Effector CD4-positive, alpha-beta T cell (primary cell): ENCODE measurements around the gene ZNF488.

Experiments
- DNase-seq: peaks from one replicate; pipeline ENCODE4 v3.0.0-alpha.2; 2020

Gene ZNF488

DNA sequence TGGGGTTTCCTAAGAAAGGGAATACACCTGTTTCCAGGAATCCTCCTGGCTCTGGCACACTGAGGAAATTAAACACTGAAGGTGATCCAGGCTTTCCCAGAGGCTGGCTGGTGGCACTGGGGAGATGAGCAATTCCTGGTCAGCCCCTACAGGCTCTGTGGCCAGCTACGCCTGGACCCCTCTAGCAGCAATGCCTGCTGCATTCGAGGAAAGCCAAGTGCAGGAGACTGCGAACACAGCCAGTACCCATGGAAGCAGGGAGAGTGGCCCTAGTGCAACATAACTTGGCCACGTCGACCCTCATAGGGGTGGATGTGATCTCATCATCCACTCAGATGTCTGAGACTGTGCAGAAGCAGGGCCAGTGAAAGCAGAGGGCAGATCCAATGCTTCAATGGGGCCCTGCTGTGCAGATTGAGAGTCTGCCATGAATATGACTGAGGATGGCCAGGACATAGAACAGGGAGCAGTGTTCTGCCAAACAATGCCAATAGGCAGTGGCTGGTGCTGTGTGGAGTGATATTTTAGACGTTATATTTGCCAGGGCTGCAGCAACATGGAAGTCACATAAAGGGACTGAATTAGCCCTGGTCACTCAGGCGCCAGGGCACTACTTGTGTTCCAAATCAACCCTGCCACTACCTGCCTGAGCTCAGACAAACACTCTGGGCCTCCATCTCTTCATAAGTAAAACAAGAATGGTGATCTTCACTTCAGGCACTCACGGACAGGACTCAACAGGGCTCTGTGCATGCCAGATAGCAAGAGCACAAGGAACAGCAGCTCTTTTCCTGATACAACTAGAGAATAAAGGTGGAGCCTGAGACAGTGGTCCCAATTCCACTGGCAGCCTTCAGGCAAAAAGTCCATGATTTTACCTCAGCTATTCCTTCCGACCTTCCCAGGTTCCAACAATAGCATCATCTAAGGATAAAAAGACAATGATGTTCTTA, 2.4 kb downstream of the ZNF488 start:
- no peak for DNase-seq

DNA sequence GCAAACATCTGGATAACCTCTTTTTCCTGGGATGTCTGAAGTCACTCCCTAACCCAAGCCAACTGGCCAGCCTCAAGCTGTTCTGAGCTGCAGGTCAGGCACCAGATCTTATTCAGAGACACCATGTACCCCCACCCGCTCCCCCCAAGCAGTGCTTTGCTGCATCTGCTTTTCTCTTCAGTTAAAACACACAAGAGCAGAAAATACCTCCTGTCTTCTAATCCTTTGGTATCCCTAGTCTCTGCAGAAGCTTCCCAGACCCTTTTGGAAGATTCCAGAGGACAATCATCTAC, 3.0 kb downstream of the ZNF488 start:
- no peak for DNase-seq

DNA sequence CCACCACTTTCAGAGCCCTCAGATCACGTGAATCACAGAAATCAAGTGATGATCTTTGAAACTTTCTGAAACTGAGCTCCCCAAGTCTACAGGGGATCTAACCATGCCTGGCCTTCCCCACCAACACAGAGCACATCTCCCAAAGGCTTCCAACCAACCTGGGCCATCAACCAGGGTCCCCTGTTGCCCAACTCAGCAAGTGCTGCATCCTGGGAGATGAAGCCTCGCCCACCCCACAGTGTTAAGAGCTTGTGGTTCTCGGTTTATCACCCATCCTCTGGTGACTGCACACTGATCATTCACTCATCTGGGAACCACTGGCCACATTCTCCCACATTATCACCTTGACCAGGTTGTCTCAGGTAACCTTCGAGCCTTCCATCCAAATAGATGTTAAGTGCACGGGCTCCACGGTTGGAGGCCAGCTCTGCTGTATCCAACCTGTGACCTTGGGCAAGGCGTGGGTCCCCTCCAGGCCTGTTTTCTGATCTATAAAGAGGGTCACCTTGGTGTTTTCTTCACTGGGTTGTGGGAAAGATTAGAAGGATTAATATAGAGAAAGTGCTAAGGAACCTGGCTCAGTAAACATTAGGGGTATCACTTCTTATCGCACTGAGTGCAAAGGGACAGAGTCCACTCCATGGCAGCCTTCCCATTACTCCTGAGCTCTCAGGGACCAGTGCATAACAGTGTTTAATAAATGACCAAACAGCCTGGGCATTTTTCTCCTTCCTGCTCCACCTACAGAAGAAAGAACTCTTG, 3.6 kb downstream of the ZNF488 start:
- DNase-seq = no peak

DNA sequence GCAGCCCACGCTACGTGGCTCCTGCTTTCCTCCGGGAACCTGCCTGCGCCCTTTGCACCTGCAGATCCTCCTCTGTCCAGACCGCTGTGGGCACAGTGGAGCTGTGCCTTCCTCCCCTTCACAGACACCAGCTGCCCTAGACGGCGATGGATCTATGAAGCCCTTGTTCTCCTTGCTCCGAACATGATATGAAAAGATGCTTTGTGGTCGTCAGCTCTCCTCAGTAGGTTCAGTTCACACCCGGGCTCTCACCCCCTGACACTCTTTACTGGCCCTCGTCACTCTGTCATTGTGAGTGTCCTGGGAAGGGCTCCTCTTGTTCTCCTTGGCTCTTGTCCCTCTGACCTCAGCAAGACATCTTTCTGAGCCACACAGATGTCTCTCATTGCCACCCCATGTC, 4.2 kb downstream of the ZNF488 start:
- no peak for DNase-seq

DNA sequence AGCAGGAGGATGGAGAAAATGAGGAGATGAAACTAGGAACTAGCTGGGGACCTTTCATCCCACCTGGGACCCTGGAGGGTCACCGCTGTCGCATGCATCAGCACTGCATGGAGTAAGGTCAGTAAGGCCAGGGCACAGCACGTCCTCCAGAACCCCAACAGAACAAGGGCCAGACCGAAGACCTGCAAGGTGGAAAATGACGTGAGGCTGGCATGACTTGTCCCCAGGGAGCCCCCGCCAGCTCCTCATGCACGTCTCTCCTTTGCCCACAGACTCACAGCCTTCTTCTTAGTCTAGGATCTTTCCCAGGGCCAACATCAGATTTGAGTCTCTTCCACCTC, 4.7 kb downstream of the ZNF488 start:
- no peak for DNase-seq

DNA sequence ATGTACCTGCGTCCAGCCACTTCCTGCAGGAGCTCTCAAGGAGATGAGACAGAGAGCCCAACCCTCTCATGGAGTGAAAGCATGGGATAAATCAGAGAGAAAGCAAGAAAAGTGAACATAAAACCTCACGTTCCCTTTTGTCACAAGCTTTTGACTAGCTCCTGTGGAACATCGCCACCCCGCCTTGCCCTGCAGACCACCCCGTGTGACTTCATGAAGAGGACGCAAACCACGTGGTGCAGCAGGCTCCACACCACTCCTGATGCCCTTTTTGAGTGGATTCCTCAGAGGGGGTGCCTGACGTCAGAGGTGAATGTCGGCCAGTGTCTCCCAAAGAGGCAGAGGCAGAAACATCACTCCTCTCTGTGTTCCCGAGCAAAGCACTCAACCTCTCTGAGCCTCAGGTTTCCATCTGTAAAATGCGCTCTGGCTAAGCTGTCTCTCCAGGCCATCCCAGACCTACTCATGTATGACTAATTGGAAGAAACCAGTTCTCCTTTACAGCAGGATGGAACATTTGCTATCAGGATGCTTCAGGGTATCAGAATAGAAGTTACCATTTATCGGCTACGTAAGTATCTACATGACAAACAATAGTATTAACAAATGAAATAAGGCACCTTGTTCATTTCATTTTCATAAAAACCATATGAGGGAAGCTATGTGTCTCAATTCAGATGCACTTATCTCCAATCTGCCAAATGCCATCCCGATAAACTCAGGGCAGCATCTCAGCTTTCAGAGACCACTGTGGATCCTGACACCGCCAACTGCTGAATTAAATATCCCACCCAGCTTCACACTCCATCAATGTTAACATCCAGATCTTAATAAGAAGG, 5.3 kb downstream of the ZNF488 start:
- no peak for DNase-seq

DNA sequence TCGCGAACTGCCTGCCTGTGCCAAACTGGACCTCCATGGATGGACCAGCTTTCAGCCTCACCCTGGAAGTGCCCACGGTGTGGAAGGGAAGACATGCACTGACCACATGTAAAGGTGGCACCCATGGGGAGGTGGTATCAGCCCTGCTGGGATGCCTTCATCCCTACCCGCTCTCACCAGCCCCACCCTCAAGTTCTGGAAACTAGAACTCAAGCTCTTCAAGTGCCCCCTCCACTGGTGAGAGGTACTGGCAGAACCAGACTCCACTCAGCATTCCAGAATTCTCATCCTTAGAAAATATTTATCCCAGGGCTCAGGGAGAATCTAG, 5.9 kb downstream of the ZNF488 start:
- no peak for DNase-seq

DNA sequence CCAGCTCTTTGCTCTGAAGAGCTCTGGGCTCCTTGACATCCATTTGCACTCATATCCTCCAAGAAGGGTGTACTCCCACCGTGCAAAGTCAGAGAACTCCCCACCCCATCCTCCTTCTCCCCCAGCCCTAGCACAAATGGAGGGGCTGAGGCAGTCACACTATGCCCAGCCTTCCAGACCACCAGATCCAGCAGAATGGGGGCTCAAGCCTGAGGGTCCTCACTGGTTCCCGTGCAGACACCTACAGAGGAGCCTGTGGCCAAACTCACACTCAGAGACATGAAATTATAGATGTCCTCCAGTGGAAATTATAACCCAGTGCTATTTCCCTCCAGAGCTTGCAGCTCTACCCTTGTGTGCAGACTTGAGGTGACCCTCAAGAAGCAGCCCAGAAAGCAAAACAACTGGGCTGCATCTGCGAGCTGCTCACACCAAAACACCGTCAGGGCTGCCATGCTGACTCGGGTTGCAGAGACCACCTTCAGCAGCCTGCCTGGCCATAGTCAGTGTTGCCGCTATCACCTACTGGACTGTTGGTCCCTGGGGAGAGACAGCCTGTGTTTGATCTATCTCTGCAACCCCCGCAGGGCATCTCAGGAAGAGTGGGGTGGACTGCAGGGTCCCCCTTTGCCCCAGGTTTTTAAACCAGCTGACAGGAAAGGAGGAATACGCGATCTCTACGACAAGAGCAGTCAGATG, 7.4 kb downstream of the ZNF488 start:
- no peak for DNase-seq

DNA sequence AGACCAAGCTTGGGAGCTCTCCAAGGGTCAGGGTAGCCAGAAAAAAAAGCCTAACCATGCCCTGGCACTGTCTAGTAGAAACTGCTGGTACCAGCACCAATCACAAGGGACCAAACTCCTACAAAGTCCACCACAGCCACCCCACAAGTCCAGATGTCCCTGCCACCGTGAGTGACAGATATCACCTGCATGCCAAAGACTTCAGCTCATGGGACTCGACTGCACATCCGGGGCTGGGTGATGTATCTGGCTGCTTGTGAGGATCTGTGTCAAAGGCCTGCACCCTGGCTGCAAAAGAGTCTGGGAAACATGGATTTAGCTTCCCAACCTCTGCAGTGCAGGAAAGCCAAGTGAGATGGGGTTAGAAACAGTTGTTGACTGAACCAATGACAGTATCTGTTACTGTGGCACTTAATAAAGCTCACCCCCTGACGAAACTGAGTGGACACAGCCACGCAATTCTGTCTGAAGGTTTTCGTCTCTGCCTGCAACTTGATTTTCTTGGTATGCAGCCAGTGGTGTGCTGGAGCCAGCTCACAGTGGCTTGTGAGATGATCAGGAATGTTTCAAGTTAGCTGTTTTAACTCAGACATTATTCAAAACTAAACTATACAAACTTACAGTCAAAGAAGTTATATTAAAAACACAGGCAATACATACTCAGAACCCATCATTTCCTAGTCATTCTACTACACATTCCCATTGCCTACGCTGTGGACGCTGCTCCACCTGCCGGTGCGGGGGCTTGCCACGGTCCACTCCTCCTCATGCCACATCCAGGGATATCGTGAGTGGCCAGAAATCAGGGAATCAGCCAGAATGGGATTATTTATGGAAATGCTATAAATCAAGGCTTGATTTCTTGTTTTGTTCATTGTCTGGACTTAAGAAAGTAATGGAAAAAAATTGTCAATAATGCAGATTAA, 9.2 kb downstream of the ZNF488 start:
- no peak for DNase-seq

DNA sequence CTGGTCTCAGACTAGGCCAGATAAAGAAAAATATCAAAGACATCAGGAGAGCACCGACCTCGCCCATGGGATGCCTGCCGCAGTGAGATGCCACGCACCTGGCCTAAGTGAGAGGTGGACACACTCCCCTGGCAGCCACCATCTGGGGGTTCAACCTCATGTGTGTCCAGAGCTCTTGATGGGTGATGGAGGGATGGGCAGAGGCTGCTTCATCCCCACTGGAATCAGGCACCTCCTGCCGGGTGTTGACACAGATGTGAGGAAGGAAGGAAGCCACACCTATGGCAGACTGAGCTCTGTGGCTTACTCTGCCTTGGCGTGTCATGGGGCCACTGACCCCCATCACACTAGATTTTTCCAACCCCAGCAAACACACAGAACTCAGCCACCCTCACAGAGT, 11.4 kb downstream of the ZNF488 start:
- DNase-seq = no peak

DNA sequence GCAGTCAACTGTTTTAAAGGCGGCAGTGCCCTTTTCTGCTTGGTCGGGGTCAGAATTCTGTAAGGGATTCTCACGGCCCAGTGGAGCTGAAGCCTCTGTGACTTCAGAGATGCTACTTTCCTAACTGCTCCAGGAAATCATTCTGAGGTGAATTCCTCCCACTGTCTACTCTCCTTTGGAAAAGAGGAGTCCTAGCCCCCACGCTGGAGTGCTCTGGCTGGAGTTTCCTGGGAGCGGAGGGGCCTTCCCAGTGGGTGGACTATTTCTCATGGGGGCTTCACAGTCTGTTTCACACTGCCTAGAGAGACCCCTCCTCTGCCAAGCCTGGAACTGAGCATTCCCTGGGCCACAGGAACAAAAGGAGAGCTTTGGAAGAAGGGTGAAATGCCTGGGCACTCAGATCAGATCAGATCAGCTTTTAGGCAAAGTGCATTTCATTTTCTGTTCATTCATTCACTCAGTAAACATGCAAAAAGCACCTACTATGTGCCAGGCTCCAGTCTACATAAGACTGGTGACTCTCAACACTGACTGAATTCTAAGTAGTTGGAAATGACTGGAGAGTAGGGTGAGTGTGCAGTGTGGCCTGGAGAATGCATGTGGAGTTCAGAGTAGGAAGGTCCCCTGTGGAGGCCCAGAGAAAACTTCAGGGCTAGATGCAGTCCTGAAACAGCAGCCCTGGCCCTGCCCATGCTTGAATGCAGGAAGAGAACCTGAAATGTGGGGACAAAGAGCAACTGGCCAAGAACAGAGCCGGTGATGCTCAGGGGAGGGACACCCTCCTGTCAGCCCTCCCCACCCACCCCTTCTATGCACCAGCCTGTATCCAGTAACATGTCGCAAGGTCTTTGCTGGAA, 12.2 kb downstream of the ZNF488 start:
- no peak for DNase-seq

DNA sequence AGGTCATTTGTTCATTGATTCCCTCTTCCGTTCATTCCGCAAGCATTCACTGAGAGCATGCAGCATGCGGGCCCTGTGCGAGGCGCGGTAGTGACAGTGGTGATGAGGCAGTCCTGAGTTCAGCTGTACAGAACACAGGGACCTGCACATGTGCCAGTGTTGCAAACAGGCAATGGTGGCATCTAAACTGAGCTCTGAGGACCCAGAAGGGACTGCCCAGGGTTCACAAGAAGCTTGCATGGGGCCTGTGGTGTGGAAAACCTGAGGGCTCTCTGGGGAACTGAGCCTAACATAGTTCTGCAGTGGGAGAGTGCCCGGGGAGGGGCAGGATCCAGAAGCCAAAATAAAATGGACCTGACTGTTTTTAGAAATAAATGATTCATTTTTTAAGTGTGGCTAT, 13.2 kb downstream of the ZNF488 start:
- DNase-seq = no peak

DNA sequence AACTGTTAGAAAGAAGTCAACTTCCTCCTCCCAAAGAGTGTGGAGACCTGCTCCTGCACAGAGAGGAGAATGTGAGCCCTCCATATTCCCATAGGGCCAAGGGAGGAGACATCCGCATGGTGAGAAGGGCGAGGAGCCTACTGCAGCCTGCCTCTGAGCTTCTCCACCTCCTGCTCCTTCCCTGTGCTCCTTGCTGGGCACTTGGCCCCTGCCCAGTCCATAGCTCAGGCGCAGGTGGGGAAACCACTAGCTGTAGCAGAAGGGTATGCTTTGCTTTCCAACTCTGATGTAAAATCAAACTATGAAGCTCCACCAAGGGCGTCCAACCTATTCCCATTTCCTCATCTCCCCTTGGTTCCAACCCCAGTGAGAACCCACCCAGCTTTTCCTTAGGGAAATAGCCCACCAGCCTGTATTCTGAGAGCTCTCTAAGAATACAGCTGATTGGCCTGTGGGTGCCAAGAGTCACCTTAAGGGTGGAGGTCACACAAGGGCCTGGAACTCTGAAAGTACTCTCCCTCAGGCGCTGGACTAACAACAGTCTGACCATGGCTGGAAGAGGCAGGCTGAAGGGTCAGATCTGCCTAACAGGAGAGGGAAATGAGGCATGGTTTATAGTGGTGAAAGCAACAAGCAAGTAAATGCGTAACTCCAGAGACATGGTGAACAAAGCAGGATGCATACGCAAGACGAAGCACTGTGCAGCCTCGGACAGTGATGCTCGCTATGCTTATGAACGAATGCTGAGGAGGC, 13.9 kb downstream of the ZNF488 start:
- DNase-seq = no peak

DNA sequence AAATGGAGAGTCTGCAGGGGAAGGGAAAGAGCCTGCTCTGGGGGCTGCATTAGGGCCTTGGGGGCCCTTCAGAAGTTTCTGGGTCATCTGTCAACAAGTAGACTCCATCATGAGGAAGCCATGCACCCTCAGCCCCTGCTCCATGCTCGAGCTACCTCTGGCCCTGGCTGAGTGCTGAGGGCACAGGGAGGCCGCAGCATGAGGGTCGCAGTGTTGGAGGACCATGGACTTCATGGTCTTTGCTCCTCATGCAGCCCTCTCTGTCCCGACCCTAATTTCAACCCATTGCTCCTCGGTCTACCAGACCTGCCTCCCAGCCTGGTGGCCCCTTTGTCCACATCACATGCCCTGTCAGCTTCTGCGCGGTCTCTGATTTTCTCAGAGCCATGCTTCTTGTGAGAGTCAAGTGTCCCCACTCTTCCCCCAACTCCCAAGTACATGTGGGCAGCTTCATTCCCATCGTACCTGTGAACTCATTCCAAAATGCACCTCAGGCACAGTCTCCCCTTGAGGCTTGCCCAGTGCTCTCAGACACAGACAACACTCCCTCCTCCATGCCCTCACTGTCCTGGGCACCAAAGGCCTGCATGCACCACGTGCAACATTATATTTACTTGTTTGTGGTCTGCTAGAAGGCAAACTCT, 14.7 kb downstream of the ZNF488 start:
- DNase-seq = no peak

DNA sequence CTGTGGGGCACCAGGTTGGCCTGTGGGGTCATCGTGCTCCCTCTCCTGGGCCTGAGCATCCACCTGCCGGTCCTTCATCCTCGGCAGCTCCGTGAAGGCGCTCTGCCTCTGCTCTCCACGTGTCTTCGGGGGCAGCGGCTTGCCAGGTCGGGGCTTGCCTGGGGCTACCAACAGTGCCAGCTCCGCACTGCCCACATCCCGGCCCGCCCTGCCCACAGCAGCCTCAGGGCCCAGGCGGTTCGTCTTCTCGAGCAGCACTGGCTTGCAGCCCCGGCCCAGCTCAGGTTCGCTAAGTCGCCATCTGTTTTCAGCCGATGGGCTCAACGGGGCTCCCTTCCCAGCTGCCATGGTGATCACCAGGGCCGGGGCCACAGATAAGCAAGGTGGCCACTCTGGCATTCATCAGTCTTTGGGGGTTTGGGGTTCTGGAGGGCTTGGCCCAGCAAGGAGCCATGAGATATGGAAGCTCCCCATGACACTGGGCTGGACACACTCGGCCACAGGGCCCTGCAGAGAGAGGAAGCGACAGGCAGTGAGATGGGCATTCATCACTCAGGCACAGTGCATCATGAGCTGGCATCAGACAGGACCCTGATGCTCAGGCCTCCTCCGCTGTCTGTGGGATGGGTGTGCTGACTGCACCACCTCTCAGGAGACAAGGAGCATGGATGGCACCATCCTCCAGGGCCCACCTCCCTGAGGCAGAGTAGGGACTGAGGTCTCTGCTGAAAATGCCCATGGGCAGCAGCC, 15.5 kb downstream of the ZNF488 start:
- DNase-seq = no peak

DNA sequence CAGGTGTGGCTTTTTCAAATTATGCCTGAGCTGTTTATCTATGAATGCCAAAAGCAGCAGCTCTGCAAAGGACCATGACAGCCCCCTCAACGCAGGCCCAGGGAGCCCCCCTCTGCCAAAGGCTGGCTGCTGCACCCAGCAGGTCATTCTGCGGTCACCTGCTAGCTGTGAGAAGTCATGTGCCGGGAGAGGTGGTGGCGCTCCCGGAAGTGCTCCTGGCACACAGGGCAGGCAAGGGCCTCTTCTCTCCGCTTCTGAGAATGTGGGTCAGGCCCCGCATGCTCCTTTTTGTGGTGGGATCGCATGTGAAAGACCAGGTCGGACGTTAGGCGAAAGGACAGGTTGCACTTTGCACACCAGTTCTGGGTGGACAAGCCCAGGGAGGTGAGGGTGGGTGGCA, 16.4 kb downstream of the ZNF488 start:
- DNase-seq = no peak

DNA sequence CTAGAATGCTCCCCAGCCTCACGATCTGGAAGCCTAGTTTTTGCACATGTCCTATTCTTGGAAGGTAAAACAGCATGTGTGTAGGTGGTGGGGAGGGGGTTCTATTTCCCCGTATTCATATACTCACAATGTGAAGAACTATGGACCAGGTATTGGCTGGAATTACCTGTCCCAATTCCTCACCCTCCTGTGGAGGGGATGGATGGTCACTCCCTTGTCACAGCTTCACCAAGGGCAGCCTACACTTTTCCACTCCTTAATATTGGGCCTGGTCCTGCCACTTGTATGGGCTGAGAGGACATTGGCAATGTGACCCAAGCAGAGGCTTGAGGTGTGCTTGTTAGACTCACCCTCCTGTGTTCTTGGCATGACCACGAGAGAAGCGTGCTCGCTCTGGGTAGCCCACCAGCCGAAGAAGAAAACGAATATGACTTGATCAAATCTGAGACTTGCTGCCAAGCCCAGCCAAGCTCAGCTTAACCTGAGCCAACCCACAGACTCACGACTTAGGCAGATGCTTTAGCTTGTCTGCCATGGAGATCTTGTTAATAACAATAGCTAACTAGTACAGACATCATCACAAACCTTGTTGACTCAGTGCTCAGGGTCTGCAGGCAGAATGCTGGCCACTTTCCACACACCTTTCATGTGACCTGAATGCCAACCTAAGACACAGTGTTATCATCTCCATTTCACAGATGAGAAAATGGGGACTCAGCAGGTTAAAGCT, 17.2 kb downstream of the ZNF488 start:
- DNase-seq = no peak

DNA sequence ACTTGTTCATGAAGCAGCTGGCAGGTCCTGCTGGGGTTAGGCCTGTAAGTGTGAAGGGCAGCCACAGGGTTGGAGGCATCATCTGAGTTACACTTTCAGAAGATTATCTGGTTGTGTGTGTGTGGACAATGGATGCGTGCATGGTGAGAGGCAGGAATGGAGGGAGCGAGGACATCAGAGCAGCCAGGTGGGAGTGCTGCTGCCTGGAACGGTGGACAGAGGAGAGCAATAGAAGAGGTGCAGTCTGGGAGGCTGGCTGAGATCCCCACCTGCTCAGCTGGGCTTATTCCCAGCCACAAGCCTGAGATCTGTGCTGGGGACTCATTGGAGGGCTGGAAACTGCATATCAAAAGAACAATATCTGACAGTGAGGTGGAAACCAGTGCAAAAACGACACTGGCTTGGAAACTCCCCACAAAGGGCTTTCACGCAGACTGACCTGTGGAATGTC, 17.9 kb downstream of the ZNF488 start:
- DNase-seq = no peak
